Measurements from ENCODE around the gene PLCL1.

DNA sequence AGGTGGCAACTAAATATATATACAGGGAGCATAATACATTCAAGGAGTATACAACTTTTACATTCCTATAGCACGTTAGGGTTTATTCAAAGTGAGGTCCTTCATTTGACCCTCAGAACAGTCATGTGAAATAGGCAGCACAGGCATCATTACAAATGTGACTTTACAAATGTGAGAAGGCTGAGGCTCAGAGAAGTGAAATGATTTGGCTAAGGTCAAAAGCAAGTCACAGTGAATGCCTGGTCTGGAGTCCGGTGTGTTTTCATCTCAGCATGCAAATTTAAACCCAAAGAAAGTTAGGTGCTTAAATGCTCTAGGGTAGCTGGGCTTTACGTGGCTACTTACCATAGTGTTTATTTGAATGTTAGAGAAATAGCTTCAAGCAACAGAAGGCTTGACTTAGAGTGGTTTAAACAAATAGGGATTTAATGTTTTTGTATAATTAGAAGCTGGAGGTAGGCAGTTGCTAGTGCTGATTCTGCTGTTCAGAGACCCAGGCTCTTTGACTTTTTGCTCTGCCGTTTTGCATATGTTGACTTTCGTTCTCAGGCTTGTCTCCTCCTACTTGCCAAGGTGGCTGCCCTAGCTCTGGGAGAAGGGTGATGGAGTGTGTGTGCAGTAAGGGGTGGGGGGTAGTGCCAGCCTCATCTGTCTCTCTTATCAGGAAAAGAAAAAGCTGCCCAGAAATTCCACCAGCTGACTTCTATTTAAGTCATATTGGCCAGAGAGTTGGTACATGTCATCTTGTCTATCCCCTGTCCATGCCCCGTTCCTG, 89.2 kb downstream of the PLCL1 start:
- TF ChIP-seq, protein P1, sequence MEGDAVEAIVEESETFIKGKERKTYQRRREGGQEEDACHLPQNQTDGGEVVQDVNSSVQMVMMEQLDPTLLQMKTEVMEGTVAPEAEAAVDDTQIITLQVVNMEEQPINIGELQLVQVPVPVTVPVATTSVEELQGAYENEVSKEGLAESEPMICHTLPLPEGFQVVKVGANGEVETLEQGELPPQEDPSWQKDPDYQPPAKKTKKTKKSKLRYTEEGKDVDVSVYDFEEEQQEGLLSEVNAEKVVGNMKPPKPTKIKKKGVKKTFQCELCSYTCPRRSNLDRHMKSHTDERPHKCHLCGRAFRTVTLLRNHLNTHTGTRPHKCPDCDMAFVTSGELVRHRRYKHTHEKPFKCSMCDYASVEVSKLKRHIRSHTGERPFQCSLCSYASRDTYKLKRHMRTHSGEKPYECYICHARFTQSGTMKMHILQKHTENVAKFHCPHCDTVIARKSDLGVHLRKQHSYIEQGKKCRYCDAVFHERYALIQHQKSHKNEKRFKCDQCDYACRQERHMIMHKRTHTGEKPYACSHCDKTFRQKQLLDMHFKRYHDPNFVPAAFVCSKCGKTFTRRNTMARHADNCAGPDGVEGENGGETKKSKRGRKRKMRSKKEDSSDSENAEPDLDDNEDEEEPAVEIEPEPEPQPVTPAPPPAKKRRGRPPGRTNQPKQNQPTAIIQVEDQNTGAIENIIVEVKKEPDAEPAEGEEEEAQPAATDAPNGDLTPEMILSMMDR (IDR thresholded peaks at IDR 0.05 in 2 of 3, conservative IDR thresholded peaks at IDR 0.05 in 1 of 3; ENCODE audit: control insufficient read depth in 2 of 3, extremely low read depth in 1 of 3, insufficient read depth in 1 of 3, low read depth in 3 of 3, low read length in 3 of 3), result no peak
- TF ChIP-seq WRNIP1 (IDR thresholded peaks at IDR 0.05; ENCODE audit: borderline replicate concordance, low read depth, low read length) (no peak), POLR2A (IDR thresholded peaks at IDR 0.05; ENCODE audit: low read depth, low read length) (no peak)
